Mesangial cell (primary cell): Measurements from ENCODE around the gene HHATL. TPM values are rescaled to one million over a fixed set of nuclear protein-coding genes. Genes with fewer than 3 reads are reported as not detected.

Experiments used
- total RNA-seq: library from RNA; depleted of rRNA; stranded (reverse); fragments of >200 nt; gene quantifications from 2 replicates; pipeline ENCODE4 v1.2.3, GENCODE V29; 2015

Gene HHATL
- total RNA-seq, result not detected in 2 replicates

GRCh38 chr3:42702066-42702951 is at the start of gene HHATL:
TSS of gene HHATL (minus strand) at chr3:42702798. CDS start at chr3:42700826, 1,972 bp downstream.

GRCh38 chr3:42685363-42685881 is 17.2 kb downstream of the HHATL start, which contains the start of gene KLHL40:
TSS of gene KLHL40 (plus strand) at chr3:42685537. CDS start at chr3:42685619, 82 bp downstream.

GRCh38 chr3:42653560-42654330 is 48.9 kb downstream of the HHATL start, which contains the start of gene ZBTB47:
TSS of gene ZBTB47 (plus strand) at chr3:42653697. CDS start at chr3:42658356, 4,659 bp downstream.

Other genes with a start within 250 kb of the HHATL start
- not detected in 2 replicates for gene VIPR1, start 200.2 kb downstream of the HHATL start, total RNA-seq
- 40.7 and 50.2 TPM in 2 replicates for gene SEC22C, start 120.8 kb downstream of the HHATL start, total RNA-seq
- 12.3 and 22.0 TPM in 2 replicates for gene SS18L2, start 111.9 kb downstream of the HHATL start, total RNA-seq
- 9.6 and 13.3 TPM in 2 replicates for gene NKTR, start 102.1 kb downstream of the HHATL start, total RNA-seq
- 9.5 and 19.5 TPM in 2 replicates for gene ZBTB47, start 49.1 kb downstream of the HHATL start, total RNA-seq
- not detected in 2 replicates for gene KLHL40, start 17.3 kb downstream of the HHATL start, total RNA-seq
- 0.25 and 0.33 TPM in 2 replicates for gene CCDC13, start 70.5 kb upstream of the HHATL start, total RNA-seq
- 54.5 and 103 TPM in 2 replicates for gene HIGD1A, start 101.7 kb upstream of the HHATL start, total RNA-seq
- 0.89 TPM in 1 of 2 replicates, not detected in the other for gene ACKR2, start 106.6 kb upstream of the HHATL start, total RNA-seq
- gene CYP8B1, start 173.1 kb upstream of the HHATL start, total RNA-seq, result not detected in 2 replicates
- gene ZNF662, start 203.3 kb upstream of the HHATL start, total RNA-seq, result 1.1 and 1.8 TPM in 2 replicates